ENCODE measurements around the gene TOM1. TPM values are rescaled to one million over a fixed set of nuclear protein-coding genes. Genes with fewer than 3 reads are reported as not detected.

TOM1 gene
- total and polyA plus RNA-seq, 2 of the 13 experiments (the other 11 are each of a cell fraction or from before 2014, with no cell fraction given): 30.8 to 87.3 TPM

DNA sequence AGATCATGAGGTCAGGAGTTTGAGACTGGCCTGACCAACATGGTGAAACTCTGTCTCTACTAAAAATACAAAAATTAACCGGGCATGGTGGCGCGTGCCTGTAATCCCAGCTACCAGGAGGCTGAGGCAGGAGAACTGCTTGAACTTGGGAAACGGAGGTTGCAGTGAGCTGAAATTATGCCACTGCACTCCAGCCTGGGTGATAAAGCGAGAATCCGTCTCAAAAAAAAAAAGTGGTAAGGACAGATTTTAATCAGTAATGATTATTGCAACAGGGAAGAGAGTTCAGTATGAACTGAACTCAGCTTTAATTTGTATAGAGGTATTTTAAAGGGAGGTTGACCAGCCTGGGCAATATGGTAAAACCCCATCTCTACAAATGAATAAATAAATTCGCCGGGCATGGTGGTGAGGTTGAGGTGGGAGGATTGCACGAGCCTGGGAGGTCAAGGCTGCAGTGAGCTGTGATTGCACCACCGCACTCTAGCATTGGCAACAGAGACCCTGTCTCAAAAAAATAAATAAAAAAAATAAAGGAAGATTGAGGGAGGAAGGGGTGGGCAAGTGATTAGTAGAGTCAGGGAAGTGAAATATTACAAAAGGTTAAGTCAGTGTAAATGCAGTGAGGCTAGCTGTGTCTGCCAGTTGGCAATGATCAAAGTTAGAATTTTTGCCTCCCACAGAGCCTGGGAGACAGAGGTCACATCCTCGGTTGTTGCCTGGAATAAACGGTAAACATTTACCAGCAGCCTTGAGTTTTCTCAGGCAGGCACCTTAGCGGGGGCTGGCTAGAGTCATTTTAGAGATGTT lies 97.6 kb downstream of the TOM1 start (continued):
- TF ChIP-seq, protein P1, sequence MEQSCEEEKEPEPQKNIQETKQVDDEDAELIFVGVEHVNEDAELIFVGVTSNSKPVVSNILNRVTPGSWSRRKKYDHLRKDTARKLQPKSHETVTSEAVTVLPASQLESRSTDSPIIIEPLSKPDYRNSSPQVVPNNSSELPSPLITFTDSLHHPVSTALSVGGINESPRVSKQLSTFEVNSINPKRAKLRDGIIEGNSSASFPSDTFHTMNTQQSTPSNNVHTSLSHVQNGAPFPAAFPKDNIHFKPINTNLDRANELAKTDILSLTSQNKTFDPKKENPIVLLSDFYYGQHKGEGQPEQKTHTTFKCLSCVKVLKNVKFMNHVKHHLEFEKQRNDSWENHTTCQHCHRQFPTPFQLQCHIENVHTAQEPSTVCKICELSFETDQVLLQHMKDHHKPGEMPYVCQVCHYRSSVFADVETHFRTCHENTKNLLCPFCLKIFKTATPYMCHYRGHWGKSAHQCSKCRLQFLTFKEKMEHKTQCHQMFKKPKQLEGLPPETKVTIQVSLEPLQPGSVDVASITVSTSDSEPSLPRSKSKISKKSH (CRISPR knock-in tag; IDR thresholded peaks at IDR 0.05; ENCODE audit: borderline replicate concordance): no peak
- TF ChIP-seq SMC3 (IDR thresholded peaks at IDR 0.05; ENCODE audit: low read length) (no peak), KDM5B (CRISPR knock-in tag; IDR thresholded peaks at IDR 0.05; ENCODE audit: borderline replicate concordance) (no peak), ZNF674 (CRISPR knock-in tag; IDR thresholded peaks at IDR 0.05; ENCODE audit: low read depth) (no peak), ZNF124 (CRISPR knock-in tag; IDR thresholded peaks at IDR 0.05) (no peak), ERF (CRISPR knock-in tag; IDR thresholded peaks at IDR 0.05) (no peak; the same call in none of the 2 replicates), SOX6 (IDR thresholded peaks at IDR 0.05) (no peak), SOX6 (CRISPR knock-in tag; IDR thresholded peaks at IDR 0.05) (peak; percentile 71; the same call in 1 of the 2 replicates), GFI1 (CRISPR knock-in tag; IDR thresholded peaks at IDR 0.05; ENCODE audit: borderline replicate concordance) (0 out of 2 replicates have a peak, but pooled peaks have one; percentile 26), ZMYM3 (CRISPR knock-in tag; IDR thresholded peaks at IDR 0.05) (no peak), KDM6A (CRISPR knock-in tag; IDR thresholded peaks at IDR 0.05; ENCODE audit: low read depth) (0 out of 2 replicates have a peak, but pooled peaks have one; percentile 15), NR2C2 (CRISPR knock-in tag; IDR thresholded peaks at IDR 0.05; ENCODE audit: borderline replicate concordance) (peak; percentile 73; the same call in 1 of the 2 replicates), SP140L (CRISPR knock-in tag; IDR thresholded peaks at IDR 0.05; ENCODE audit: borderline replicate concordance) (no peak), SRSF9 (IDR thresholded peaks at IDR 0.05; ENCODE audit: borderline replicate concordance, insufficient read depth, low read depth, low read length, poor library complexity, severe bottlenecking) (no peak), RFX1 (IDR thresholded peaks at IDR 0.05) (no peak), MED13 (CRISPR knock-in tag; IDR thresholded peaks at IDR 0.05) (no peak), NFRKB (IDR thresholded peaks at IDR 0.05) (no peak), FOSL2 (CRISPR knock-in tag; IDR thresholded peaks at IDR 0.05) (peak; percentile 44; the same call in 1 of the 2 replicates)
- TF ChIP-seq, protein P2, sequence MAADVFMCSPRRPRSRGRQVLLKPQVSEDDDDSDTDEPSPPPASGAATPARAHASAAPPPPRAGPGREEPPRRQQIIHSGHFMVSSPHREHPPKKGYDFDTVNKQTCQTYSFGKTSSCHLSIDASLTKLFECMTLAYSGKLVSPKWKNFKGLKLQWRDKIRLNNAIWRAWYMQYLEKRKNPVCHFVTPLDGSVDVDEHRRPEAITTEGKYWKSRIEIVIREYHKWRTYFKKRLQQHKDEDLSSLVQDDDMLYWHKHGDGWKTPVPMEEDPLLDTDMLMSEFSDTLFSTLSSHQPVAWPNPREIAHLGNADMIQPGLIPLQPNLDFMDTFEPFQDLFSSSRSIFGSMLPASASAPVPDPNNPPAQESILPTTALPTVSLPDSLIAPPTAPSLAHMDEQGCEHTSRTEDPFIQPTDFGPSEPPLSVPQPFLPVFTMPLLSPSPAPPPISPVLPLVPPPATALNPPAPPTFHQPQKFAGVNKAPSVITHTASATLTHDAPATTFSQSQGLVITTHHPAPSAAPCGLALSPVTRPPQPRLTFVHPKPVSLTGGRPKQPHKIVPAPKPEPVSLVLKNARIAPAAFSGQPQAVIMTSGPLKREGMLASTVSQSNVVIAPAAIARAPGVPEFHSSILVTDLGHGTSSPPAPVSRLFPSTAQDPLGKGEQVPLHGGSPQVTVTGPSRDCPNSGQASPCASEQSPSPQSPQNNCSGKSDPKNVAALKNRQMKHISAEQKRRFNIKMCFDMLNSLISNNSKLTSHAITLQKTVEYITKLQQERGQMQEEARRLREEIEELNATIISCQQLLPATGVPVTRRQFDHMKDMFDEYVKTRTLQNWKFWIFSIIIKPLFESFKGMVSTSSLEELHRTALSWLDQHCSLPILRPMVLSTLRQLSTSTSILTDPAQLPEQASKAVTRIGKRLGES (CRISPR knock-in tag; IDR thresholded peaks at IDR 0.05; ENCODE audit: borderline replicate concordance): no peak
- TF ChIP-seq, protein P3, sequence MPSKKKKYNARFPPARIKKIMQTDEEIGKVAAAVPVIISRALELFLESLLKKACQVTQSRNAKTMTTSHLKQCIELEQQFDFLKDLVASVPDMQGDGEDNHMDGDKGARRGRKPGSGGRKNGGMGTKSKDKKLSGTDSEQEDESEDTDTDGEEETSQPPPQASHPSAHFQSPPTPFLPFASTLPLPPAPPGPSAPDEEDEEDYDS (CRISPR knock-in tag; IDR thresholded peaks at IDR 0.05): no peak
- TF ChIP-seq, protein P4, sequence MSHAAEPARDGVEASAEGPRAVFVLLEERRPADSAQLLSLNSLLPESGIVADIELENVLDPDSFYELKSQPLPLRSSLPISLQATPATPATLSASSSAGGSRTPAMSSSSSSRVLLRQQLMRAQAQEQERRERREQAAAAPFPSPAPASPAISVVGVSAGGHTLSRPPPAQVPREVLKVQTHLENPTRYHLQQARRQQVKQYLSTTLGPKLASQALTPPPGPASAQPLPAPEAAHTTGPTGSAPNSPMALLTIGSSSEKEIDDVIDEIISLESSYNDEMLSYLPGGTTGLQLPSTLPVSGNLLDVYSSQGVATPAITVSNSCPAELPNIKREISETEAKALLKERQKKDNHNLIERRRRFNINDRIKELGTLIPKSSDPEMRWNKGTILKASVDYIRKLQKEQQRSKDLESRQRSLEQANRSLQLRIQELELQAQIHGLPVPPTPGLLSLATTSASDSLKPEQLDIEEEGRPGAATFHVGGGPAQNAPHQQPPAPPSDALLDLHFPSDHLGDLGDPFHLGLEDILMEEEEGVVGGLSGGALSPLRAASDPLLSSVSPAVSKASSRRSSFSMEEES (CRISPR knock-in tag; IDR thresholded peaks at IDR 0.05): no peak; the same call in 1 of the 2 replicates
- TF ChIP-seq, protein P5, sequence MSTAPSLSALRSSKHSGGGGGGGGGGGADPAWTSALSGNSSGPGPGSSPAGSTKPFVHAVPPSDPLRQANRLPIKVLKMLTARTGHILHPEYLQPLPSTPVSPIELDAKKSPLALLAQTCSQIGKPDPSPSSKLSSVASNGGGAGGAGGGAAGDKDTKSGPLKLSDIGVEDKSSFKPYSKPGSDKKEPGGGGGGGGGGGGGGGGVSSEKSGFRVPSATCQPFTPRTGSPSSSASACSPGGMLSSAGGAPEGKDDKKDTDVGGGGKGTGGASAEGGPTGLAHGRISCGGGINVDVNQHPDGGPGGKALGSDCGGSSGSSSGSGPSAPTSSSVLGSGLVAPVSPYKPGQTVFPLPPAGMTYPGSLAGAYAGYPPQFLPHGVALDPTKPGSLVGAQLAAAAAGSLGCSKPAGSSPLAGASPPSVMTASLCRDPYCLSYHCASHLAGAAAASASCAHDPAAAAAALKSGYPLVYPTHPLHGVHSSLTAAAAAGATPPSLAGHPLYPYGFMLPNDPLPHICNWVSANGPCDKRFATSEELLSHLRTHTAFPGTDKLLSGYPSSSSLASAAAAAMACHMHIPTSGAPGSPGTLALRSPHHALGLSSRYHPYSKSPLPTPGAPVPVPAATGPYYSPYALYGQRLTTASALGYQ (CRISPR knock-in tag; IDR thresholded peaks at IDR 0.05): 0 out of 2 replicates have a peak, but pooled peaks have one; percentile 8
